ENCODE results near the gene AR.

Gene AR, protein sequence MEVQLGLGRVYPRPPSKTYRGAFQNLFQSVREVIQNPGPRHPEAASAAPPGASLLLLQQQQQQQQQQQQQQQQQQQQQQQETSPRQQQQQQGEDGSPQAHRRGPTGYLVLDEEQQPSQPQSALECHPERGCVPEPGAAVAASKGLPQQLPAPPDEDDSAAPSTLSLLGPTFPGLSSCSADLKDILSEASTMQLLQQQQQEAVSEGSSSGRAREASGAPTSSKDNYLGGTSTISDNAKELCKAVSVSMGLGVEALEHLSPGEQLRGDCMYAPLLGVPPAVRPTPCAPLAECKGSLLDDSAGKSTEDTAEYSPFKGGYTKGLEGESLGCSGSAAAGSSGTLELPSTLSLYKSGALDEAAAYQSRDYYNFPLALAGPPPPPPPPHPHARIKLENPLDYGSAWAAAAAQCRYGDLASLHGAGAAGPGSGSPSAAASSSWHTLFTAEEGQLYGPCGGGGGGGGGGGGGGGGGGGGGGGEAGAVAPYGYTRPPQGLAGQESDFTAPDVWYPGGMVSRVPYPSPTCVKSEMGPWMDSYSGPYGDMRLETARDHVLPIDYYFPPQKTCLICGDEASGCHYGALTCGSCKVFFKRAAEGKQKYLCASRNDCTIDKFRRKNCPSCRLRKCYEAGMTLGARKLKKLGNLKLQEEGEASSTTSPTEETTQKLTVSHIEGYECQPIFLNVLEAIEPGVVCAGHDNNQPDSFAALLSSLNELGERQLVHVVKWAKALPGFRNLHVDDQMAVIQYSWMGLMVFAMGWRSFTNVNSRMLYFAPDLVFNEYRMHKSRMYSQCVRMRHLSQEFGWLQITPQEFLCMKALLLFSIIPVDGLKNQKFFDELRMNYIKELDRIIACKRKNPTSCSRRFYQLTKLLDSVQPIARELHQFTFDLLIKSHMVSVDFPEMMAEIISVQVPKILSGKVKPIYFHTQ

DNA sequence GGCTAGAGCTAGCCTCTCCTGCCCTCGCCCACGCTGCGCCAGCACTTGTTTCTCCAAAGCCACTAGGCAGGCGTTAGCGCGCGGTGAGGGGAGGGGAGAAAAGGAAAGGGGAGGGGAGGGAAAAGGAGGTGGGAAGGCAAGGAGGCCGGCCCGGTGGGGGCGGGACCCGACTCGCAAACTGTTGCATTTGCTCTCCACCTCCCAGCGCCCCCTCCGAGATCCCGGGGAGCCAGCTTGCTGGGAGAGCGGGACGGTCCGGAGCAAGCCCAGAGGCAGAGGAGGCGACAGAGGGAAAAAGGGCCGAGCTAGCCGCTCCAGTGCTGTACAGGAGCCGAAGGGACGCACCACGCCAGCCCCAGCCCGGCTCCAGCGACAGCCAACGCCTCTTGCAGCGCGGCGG, at the start of gene AR:
AR (plus strand) TSS at position 204 of the 400 bp plus-strand sequence. CDS start 1,126 bp downstream, outside the sequence.
- Histone ChIP-seq H3K9ac (ENCODE audit: low read depth, low read length, poor library complexity, severe bottlenecking) (no peak within 1 kb of the TSS), H3K36me3 (ENCODE audit: insufficient read depth, low read length) (no peaks in the 10 kb centered on the region), H3K27me3 (ENCODE audit: insufficient read depth, low read length, poor library complexity, severe bottlenecking) (no peaks in the 10 kb centered on the region), H3K4me1 (ENCODE audit: insufficient read depth, low read length, poor library complexity, severe bottlenecking) (no peaks in the 10 kb centered on the region), H3K9me3 (ENCODE audit: insufficient read depth, low read depth, low read length) (no peaks in the 10 kb centered on the region), H3K79me2 (ENCODE audit: insufficient read depth, low read length) (no peaks in the 10 kb centered on the region), H4K20me1 (ENCODE audit: insufficient read depth, low read length, poor library complexity, severe bottlenecking) (no peaks in the 10 kb centered on the region), H3K4me2 (ENCODE audit: low read depth, low read length, poor library complexity, severe bottlenecking) (no peak within 1 kb of the TSS), H3K9me2 (replicated peaks; ENCODE audit: low read depth, low read length) (no peaks in the 10 kb centered on the region), H3K4me3 (ENCODE audit: low read length, poor library complexity, severe bottlenecking) (no peak within 1 kb of the TSS), H2AFZ (ENCODE audit: low read length) (no peak within 1 kb of the TSS), H3F3A (ENCODE audit: low read depth) (no peaks in the 10 kb centered on the region)
- TF ChIP-seq EZH2phosphoT487 (IDR thresholded peaks at IDR 0.05; ENCODE audit: borderline replicate concordance), result no peak
- TF ChIP-seq, protein P1, sequence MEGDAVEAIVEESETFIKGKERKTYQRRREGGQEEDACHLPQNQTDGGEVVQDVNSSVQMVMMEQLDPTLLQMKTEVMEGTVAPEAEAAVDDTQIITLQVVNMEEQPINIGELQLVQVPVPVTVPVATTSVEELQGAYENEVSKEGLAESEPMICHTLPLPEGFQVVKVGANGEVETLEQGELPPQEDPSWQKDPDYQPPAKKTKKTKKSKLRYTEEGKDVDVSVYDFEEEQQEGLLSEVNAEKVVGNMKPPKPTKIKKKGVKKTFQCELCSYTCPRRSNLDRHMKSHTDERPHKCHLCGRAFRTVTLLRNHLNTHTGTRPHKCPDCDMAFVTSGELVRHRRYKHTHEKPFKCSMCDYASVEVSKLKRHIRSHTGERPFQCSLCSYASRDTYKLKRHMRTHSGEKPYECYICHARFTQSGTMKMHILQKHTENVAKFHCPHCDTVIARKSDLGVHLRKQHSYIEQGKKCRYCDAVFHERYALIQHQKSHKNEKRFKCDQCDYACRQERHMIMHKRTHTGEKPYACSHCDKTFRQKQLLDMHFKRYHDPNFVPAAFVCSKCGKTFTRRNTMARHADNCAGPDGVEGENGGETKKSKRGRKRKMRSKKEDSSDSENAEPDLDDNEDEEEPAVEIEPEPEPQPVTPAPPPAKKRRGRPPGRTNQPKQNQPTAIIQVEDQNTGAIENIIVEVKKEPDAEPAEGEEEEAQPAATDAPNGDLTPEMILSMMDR (conservative IDR thresholded peaks at IDR 0.05; ENCODE audit: low read length), result no peak

DNA sequence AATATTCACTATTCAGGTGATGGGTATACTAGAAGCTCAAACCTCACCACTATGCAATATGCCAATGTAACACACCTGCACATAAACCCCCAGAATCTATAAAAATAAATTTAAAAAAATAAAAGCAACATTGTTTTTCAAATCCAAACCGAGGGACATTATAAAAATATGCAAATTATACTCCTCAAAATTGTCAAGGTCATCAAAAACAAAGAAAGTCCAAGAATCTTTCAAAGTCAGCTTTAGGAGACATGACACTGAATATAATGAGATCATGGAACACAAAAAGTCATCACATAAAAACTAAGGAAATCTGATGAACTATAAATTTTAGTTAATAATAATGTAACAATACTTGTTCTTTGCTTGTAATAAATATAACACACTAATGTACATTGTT, 43.2 kb upstream of the AR start:
- H3K4me3 ChIP-seq (ENCODE audit: low read length, poor library complexity, severe bottlenecking), result no peak overlapping the region
- no peak for TF ChIP-seq EZH2phosphoT487 (IDR thresholded peaks at IDR 0.05; ENCODE audit: borderline replicate concordance)
- TF ChIP-seq, protein P1 (conservative IDR thresholded peaks at IDR 0.05; ENCODE audit: low read length), result no peak
- H3K27me3 ChIP-seq (ENCODE audit: insufficient read depth, low read length, poor library complexity, severe bottlenecking), result no peaks in the 10 kb centered on the region
- no peak overlapping the region for H3K9ac ChIP-seq (ENCODE audit: low read depth, low read length, poor library complexity, severe bottlenecking)
- no peaks in the 10 kb centered on the region for H3K79me2 ChIP-seq (ENCODE audit: insufficient read depth, low read length)
- no peaks in the 10 kb centered on the region for H3K4me1 ChIP-seq (ENCODE audit: insufficient read depth, low read length, poor library complexity, severe bottlenecking)
- H4K20me1 ChIP-seq (ENCODE audit: insufficient read depth, low read length, poor library complexity, severe bottlenecking), result no peaks in the 10 kb centered on the region
- H3F3A ChIP-seq (ENCODE audit: low read depth), result no peaks in the 10 kb centered on the region
- no peaks in the 10 kb centered on the region for H3K36me3 ChIP-seq (ENCODE audit: insufficient read depth, low read length)
- no peak overlapping the region for H3K4me2 ChIP-seq (ENCODE audit: low read depth, low read length, poor library complexity, severe bottlenecking)
- H2AFZ ChIP-seq (ENCODE audit: low read length), result no peak overlapping the region
- H3K9me2 ChIP-seq (replicated peaks; ENCODE audit: low read depth, low read length), result no peaks in the 10 kb centered on the region
- H3K9me3 ChIP-seq (ENCODE audit: insufficient read depth, low read depth, low read length), result no peaks in the 10 kb centered on the region

DNA sequence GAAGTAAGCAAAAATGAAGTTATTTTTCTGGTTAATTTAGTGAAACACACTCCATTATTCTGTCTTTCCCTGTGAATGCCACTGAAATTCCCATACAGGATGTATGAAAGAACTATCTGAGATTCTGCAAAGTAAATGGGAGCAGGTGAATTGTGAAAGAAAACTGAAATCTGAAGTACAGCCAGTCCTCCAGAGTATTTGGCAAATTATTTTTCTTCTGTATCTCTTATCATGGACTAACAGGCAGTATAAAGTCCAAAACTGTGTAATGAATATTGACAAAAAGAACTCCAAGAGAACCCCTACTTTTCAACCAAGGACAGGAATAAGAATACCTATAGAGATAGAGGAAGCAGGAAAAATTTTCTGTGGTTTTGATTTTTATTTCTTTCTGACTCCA, 40.8 kb upstream of the AR start:
- Histone ChIP-seq H3K9ac (ENCODE audit: low read depth, low read length, poor library complexity, severe bottlenecking) (no peak overlapping the region), H4K20me1 (ENCODE audit: insufficient read depth, low read length, poor library complexity, severe bottlenecking) (no peaks in the 10 kb centered on the region), H3F3A (ENCODE audit: low read depth) (no peaks in the 10 kb centered on the region), H3K27me3 (ENCODE audit: insufficient read depth, low read length, poor library complexity, severe bottlenecking) (no peaks in the 10 kb centered on the region), H3K4me1 (ENCODE audit: insufficient read depth, low read length, poor library complexity, severe bottlenecking) (no peaks in the 10 kb centered on the region), H3K9me2 (replicated peaks; ENCODE audit: low read depth, low read length) (no peaks in the 10 kb centered on the region), H3K9me3 (ENCODE audit: insufficient read depth, low read depth, low read length) (no peaks in the 10 kb centered on the region), H2AFZ (ENCODE audit: low read length) (no peak overlapping the region), H3K4me2 (ENCODE audit: low read depth, low read length, poor library complexity, severe bottlenecking) (no peak overlapping the region), H3K4me3 (ENCODE audit: low read length, poor library complexity, severe bottlenecking) (no peak overlapping the region), H3K36me3 (ENCODE audit: insufficient read depth, low read length) (no peaks in the 10 kb centered on the region), H3K79me2 (ENCODE audit: insufficient read depth, low read length) (no peaks in the 10 kb centered on the region)
- TF ChIP-seq, protein P1 (conservative IDR thresholded peaks at IDR 0.05; ENCODE audit: low read length), result no peak
- TF ChIP-seq EZH2phosphoT487 (IDR thresholded peaks at IDR 0.05; ENCODE audit: borderline replicate concordance), result no peak

Data from Loucy (cell line).